Gastroesophageal sphincter (tissue), 4 donors: ENCODE results near the gene COL19A1. TPM values are rescaled to one million over a fixed set of nuclear protein-coding genes. Genes with fewer than 3 reads are reported as not detected.

Experiments used
- ATAC-seq: fragments of 150-250 bp; one replicate; pipeline ENCODE4 v1.9.1; 2016; ENCODE audit warnings: mild to moderate bottlenecking, moderate library complexity
- H3K27ac ChIP-seq, 4 donors: fragments of 200-600 bp; sonication (generic) in 3 of 4; 1 replicate in 3 of 4; 2 replicates in 1 of 4; pipeline ENCODE4 v1.5.1; 2016 to 2019
- H3K27me3 ChIP-seq: fragments of 200-600 bp; sonication (generic); one replicate; pipeline ENCODE4 v1.5.1; 2019
- H3K36me3 ChIP-seq, 2 donors: fragments of 200-600 bp; sonication (generic); one replicate each; pipeline ENCODE4 v1.5.1; 2019; ENCODE audit warnings: control low read depth in 1 of 2
- H3K4me1 ChIP-seq, 3 donors: fragments of 200-600 bp; sonication (generic); 1 replicate in 2 of 3; 2 replicates in 1 of 3; pipeline ENCODE4 v1.5.1; 2016 to 2019; ENCODE audit warnings: control low read depth in 2 of 3
- H3K4me3 ChIP-seq, 2 donors: fragments of 200-600 bp; sonication (generic); one replicate each; pipeline ENCODE4 v1.5.1; 2019; ENCODE audit warnings: mild to moderate bottlenecking in 1 of 2, moderate library complexity in 1 of 2
- H3K9me3 ChIP-seq, 3 donors: fragments of 200-600 bp; sonication (generic); one replicate each; pipeline ENCODE4 v1.5.1; 2017 to 2019; ENCODE audit warnings: control low read depth in 2 of 3
- EP300 ChIP-seq: sonication (generic); formaldehyde crosslinking; IDR thresholded peaks from one replicate; pipeline ENCODE4 v1.6.1; 2017; ENCODE audit warnings: antibody characterized with exemption, mild to moderate bottlenecking
- POLR2A ChIP-seq, 2 donors: fragments of 450-650 bp; IDR thresholded peaks; one replicate each; pipeline ENCODE4 v1.6.1; 2017; ENCODE audit warnings: antibody characterized with exemption in 2 of 2, mild to moderate bottlenecking in 2 of 2, moderate library complexity in 1 of 2
- POLR2AphosphoS5 ChIP-seq: sonication (generic); formaldehyde crosslinking; IDR thresholded peaks from one replicate; pipeline ENCODE4 v1.6.1; 2017; ENCODE audit warnings: antibody characterized with exemption
- WGBS, 2 donors: methylation state at CpG; one replicate each; pipeline ENCODE4 v1.1.5; 2018; ENCODE audit warnings: low coverage in 1 of 2; 5-methylcytosine and 5-hydroxymethylcytosine counted together
- total RNA-seq, 4 donors: library from RNA; depleted of rRNA; stranded (reverse); fragments of >200 nt; gene quantifications; one replicate each; pipeline ENCODE4 v1.1.0, GENCODE V29; 2016
- TF ChIP-seq, protein P1 (sequence below), 4 experiments: fragments of 200-600 bp in 2 of 4; fragments of 450-650 bp in 2 of 4; sonication (generic) in 1 of 4; IDR thresholded peaks; one replicate each; pipeline ENCODE4 v1.5.1; 2017 to 2019; ENCODE audit warnings: antibody characterized with exemption in 4 of 4, mild to moderate bottlenecking in 2 of 4, moderate library complexity in 2 of 4

The COL19A1 gene
- total RNA-seq, 4 donors from 2014 or later, result 3.7 to 15.6 (median 6.5) TPM

DNA sequence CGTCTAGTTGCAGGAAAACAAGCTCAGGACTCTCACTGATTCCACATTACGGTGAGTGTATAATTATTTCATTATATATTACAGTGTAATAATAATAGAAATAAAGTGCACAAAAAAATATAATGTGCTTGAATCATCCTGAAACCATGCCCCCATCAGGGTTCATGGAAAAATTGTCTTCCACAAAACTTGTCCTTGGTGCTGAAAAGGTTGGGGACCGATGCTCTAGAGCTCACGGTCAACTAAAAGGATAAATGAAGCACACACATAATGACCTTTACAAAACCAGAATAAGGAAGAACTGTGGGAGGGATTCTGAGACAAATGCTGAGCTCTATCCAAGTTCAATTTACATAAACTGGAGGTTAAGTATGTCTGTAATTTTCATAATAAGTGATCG, 194.3 kb downstream of the COL19A1 start:
- no peaks in the 10 kb centered on the region for H3K4me1 ChIP-seq
- no peaks in the 10 kb centered on the region for H3K27me3 ChIP-seq
- no peaks in the 10 kb centered on the region for H3K36me3 ChIP-seq
- H3K4me3 ChIP-seq, result no peak overlapping the region
- no peak for ATAC-seq
- H3K9me3 ChIP-seq, result no peaks in the 10 kb centered on the region
- TF ChIP-seq POLR2A (IDR thresholded peaks at IDR 0.05) (no peak), EP300 (no peak)
- no peak overlapping the region for H3K27ac ChIP-seq
- 83 to 88% methylated on average over 5 of the region's 5 CpGs for WGBS, 2 donors

DNA sequence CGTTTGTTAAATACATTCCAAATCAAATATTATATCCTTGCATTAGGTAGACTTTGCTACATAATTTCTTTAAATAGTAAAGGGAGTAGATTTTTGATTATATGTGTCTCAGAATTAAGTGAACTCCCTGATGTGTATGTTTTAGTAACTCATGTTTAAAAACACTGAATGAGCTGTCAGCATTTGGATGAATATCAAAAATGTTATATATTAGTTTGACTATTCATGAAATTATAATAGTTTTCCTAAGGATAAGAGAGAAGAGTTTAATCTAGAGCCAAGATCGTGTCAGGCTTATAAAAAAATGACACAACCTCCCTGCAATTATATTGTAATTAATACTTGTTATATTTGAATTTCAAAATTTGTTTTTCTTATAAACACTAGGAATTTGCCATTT, 195.2 kb downstream of the COL19A1 start:
- Histone ChIP-seq H3K4me3 (no peak overlapping the region), H3K36me3 (no peaks in the 10 kb centered on the region), H3K4me1 (no peaks in the 10 kb centered on the region), H3K27me3 (no peaks in the 10 kb centered on the region), H3K9me3 (no peaks in the 10 kb centered on the region), H3K27ac (no peak overlapping the region)
- WGBS, 2 donors, result 70 to 91% methylated on average over 2 of the region's 2 CpGs
- ATAC-seq, result no peak
- TF ChIP-seq EP300 (no peak), POLR2A (IDR thresholded peaks at IDR 0.05) (no peak), POLR2AphosphoS5 (no peak)
- TF ChIP-seq, protein P1, sequence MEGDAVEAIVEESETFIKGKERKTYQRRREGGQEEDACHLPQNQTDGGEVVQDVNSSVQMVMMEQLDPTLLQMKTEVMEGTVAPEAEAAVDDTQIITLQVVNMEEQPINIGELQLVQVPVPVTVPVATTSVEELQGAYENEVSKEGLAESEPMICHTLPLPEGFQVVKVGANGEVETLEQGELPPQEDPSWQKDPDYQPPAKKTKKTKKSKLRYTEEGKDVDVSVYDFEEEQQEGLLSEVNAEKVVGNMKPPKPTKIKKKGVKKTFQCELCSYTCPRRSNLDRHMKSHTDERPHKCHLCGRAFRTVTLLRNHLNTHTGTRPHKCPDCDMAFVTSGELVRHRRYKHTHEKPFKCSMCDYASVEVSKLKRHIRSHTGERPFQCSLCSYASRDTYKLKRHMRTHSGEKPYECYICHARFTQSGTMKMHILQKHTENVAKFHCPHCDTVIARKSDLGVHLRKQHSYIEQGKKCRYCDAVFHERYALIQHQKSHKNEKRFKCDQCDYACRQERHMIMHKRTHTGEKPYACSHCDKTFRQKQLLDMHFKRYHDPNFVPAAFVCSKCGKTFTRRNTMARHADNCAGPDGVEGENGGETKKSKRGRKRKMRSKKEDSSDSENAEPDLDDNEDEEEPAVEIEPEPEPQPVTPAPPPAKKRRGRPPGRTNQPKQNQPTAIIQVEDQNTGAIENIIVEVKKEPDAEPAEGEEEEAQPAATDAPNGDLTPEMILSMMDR (IDR thresholded peaks at IDR 0.05), result no peak

DNA sequence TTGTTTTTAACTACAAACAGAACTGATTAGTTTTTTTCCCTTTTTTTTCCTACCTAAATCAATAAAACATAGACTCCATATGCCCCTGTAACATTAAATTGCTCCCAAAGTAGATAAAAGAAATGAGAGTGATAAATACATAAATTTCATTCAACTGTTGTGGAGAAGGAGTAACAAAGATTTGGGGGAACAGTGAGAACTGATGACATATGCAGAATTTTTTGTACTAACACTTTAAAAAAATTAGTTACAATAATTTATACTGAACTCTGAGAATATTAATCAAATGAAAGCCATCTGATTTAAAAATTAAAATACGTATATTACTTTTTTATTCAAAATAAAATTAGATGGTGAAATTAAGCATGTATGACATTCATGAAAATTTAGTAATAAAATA, 195.7 kb downstream of the COL19A1 start:
- Histone ChIP-seq H3K27ac (no peak overlapping the region), H3K27me3 (no peaks in the 10 kb centered on the region), H3K4me3 (no peak overlapping the region), H3K9me3 (no peaks in the 10 kb centered on the region), H3K4me1 (no peaks in the 10 kb centered on the region), H3K36me3 (no peaks in the 10 kb centered on the region)
- 43 to 75% methylated on average over 1 of the region's 1 CpG for WGBS, 2 donors
- no peak for ATAC-seq
- no peak for TF ChIP-seq POLR2AphosphoS5
- TF ChIP-seq, protein P1 (IDR thresholded peaks at IDR 0.05), result no peak
- TF ChIP-seq EP300, result no peak

DNA sequence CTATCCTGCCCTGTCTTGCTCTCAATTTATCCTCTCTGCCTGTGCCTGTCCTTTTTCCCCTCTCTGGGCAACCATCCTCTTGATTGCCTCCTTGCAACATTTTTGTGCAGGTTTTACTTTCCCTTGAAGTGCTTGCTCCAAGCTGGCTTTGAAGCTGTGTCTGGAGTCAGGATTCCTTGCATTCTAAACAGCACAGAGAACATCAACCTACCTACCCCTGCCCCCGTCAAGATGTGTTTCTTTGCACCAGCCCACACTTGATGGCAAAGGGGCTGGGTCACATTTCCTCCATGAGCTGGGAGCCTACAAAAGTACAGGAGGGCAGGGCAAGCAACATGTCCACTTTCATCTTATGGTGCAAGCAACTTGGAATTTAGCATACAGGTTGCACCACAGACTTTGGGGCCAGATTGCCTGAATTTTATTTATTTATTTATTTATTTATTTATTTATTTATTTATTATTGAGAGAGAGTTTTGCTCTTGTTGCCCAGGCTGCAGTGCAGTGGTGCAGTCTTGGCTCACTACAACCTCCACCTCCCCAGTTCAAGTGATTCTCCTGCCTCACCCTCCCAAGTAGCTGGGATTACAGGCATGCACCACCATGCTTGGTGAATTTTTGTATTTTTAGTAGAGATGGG, 206.3 kb downstream of the COL19A1 start:
- no peak for TF ChIP-seq POLR2AphosphoS5
- ATAC-seq, result no peak
- WGBS, 2 donors, result 83% methylated on average over 1 of the region's 1 CpG; no CpG with 5 or more reads in 1 of the 2 donors
- Histone ChIP-seq H3K4me1 (no peaks in the 10 kb centered on the region), H3K27me3 (no peaks in the 10 kb centered on the region), H3K9me3 (no peaks in the 10 kb centered on the region), H3K36me3 (no peaks in the 10 kb centered on the region), H3K27ac (no peak overlapping the region), H3K4me3 (no peak overlapping the region)

DNA sequence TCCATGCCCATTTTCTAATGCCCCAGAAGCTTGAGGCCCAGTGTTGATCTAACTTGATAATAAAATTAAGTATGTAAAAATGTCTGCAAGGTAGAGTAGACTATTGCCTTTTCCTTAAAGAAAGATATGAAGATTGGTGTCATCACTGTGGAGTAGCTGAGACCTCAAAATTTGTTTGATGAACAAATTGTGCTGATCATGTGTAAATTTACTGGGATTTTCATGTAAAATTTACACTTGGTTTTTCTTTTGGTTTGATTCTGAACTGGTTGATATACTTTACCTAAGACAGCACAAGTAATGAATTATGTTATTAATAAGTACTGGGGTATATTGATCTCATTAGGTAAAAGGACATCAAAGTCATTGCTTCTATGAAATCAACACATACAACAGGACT, 207.3 kb downstream of the COL19A1 start:
- no peaks in the 10 kb centered on the region for H3K9me3 ChIP-seq
- H3K4me3 ChIP-seq, result no peak overlapping the region
- no peak for ATAC-seq
- H3K4me1 ChIP-seq, result no peaks in the 10 kb centered on the region
- H3K27ac ChIP-seq, result no peak overlapping the region
- H3K36me3 ChIP-seq, result no peaks in the 10 kb centered on the region
- TF ChIP-seq POLR2AphosphoS5 (no peak), EP300 (no peak), POLR2A (IDR thresholded peaks at IDR 0.05) (no peak)
- TF ChIP-seq, protein P1 (IDR thresholded peaks at IDR 0.05), result no peak
- no peaks in the 10 kb centered on the region for H3K27me3 ChIP-seq

DNA sequence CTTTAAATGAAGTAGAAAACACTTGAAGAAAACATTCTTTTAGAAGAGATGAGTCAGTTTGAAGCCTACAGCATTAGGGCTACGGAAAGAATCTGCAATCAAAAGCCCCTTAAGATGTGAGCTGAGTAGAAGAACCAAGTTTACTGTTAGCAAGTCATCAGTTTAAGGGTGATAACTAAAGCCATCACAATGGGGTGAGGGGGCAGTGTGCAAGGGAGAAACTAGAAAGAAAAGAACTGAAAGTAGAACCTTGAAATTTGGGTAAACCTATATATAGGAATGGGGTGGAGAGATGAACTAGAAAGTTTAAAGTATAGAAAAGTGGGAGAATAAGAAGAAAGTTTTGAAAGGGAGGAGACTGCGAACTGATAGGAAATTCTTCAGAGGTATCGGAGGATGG, 212.9 kb downstream of the COL19A1 start:
- Histone ChIP-seq H3K27ac (no peak overlapping the region), H3K36me3 (no peaks in the 10 kb centered on the region), H3K4me1 (no peaks in the 10 kb centered on the region), H3K4me3 (no peak overlapping the region), H3K9me3 (no peaks in the 10 kb centered on the region), H3K27me3 (no peaks in the 10 kb centered on the region)
- 78 to 85% methylated on average over 2 to 3 of the region's 3 CpGs for WGBS, 2 donors
- no peak for ATAC-seq
- TF ChIP-seq POLR2AphosphoS5 (no peak), POLR2A (IDR thresholded peaks at IDR 0.05) (no peak), EP300 (no peak)
- TF ChIP-seq, protein P1 (IDR thresholded peaks at IDR 0.05), result no peak
